GM19452 (cell line): ENCODE measurements around the gene ANGPTL2.
"Not testable (repeated sequence)": the region's sequence is repeated elsewhere in the genome, so short reads cannot be mapped to it uniquely, and the experiment has no call there.

Experiments used
- ATAC-seq: cut with Tn5 transposase; IDR thresholded peaks from one replicate; pipeline ENCODE4 v1.9.1; 2021; ENCODE audit not compliant: unreplicated experiment

Gene ANGPTL2, protein sequence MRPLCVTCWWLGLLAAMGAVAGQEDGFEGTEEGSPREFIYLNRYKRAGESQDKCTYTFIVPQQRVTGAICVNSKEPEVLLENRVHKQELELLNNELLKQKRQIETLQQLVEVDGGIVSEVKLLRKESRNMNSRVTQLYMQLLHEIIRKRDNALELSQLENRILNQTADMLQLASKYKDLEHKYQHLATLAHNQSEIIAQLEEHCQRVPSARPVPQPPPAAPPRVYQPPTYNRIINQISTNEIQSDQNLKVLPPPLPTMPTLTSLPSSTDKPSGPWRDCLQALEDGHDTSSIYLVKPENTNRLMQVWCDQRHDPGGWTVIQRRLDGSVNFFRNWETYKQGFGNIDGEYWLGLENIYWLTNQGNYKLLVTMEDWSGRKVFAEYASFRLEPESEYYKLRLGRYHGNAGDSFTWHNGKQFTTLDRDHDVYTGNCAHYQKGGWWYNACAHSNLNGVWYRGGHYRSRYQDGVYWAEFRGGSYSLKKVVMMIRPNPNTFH

DNA sequence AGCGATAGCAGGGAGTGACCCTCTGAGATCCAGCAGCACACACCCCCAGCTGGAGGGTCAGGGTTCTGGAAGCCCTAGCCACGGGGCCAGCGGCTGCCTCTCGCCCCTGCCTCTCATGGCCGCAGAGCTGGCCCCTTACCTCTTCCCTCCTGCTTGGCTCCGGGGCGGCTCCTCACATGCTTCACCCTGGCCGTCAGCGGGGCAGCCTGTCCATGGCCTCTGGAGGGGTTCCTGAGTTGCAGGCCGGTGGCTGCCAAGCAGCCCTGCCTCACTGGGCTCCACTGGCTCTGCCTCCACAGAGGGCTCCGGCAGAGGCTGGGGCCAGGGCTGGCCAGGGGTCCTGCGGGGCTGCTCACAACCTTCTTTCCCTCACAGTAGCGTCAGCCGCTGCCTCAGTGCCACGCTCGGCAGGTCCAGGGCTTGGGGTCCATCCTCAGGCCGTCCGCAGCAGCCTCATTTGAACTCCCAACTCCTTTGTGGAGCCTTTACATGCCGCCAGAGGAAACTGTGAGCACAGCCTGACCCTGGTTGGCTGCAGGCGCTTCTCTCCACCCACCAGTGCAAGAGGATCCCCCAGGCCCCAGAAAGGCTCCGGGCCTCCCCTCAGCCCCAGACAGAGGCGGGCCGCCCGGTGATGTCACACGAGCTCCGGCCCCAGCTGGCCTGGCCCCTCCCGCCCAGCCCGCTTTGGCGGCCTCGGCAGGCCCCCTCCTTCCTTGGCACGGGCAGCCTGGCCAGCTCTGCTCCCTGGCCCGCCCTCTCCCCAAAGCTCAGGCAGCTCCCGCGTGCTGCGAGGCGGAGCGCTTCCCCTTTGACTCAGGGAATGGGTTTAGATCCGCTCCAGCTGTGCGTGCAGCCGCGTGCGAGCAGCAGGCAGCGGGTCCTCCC, at the start of gene ANGPTL2:
TSS of gene ANGPTL2 (minus strand) at position 460 of the 888 bp plus-strand sequence. CDS start 13,904 bp downstream, outside the sequence.
- ATAC-seq, result no peak

DNA sequence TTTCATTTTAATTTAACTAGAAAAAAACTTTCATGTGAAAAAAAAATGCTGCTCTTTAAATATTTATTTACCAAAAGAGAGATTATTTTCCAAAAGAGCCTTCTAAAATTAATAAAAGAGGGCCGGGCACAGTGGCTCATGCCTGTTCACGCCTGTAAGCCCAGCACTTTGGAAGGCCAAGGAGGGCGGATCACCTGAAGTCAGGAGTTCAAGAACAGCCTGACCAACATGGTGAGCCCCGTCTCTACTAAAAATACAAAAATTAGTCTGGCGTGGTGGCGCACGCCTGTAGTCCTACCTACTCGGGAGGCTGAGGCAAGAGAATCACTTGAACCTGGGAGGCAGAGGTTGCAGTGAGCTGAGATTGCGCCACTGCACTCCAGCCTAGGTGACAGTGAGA, 48.9 kb upstream of the ANGPTL2 start:
- ATAC-seq, result not testable (repeated sequence)

DNA sequence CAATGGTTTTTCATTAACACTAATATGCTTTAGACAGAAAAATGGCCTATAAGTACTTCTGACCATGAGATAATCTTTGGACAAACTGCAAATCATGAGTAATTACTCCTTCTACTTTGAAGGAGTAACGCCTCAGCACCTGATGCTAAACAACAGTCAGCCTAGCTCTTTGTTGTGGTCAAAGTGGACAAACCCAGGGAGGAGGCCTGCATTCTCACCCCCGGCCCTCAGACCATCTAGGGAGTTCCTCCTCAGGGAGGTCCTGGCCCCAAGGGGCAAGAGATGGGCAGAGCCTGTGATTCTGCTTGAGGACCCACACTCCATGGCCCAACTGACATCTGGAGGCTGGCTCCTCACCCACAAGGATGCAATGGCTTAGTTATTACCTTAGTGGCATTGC, 48.2 kb upstream of the ANGPTL2 start:
- no peak for ATAC-seq

DNA sequence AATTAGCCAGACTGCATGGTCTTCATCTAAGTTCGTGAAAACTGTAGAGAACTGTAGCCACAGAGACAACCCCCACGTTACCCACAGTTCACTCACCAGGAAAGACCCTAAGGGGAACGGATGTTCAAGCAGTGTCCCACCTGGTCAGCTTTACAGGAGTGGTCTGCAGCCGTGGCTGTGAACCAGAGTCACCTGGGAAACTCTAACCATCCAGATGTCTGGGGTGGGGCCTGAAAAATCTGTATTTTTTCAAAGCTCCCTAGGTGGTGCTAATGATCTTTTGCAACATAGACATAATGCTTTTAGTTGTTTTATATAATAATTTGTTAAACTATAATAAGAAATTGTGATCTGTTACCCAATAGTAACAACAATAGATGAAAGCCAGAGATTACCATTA, 47.7 kb upstream of the ANGPTL2 start:
- ATAC-seq, result no peak

DNA sequence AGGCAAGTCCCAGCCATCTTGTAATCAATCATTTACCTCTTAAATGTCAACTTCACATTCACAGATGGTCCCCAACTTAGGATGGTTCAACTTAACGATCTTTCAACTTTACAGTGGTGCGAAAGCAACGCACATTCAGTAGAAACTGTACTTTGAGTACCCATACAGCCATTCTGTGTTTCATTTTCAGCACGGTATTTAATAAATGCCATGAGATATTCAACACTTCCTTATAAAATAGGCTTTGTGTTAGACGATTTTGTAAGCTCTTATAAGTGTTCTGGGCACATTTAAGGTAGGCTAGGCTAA, 47.1 kb upstream of the ANGPTL2 start:
- ATAC-seq, result no peak

DNA sequence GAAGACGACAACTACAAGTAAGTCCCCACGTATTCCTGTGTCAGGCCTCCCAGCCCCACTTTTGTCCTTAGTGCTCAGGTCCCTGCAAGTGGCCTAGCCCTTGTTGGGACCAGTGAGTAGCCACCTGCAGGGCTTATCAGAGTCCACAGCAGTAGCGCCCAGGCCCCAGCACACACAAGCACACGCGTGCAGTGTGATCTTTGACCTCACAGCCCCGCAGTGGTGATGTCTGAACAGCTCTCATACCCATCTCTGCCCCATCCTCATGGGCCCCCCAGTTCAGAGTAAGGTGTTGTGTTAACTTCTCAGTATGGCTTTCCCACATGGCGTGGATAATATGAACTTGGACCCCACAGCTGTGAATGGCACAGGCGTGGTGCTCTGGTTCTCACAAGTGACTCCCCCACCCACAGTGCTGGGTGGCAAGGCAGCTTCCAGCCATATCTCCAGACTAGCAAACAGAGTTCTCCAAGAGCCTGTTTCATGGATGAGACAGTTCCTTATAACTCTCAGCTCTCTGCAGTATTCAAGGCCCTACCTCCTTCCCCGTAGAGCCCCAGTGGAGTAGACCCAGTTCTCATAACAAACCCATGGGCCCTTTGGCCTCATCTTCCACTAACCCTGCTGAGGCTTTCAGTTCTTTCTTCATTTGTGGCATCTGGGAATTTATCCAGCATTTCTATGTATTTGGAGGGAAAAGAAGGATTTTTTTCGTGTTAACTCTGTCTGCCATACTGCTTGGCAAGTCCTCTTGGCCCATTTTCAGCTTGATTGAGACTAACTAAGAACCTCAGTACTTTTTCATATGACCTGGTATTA, 46.5 kb upstream of the ANGPTL2 start:
- ATAC-seq, result no peak

DNA sequence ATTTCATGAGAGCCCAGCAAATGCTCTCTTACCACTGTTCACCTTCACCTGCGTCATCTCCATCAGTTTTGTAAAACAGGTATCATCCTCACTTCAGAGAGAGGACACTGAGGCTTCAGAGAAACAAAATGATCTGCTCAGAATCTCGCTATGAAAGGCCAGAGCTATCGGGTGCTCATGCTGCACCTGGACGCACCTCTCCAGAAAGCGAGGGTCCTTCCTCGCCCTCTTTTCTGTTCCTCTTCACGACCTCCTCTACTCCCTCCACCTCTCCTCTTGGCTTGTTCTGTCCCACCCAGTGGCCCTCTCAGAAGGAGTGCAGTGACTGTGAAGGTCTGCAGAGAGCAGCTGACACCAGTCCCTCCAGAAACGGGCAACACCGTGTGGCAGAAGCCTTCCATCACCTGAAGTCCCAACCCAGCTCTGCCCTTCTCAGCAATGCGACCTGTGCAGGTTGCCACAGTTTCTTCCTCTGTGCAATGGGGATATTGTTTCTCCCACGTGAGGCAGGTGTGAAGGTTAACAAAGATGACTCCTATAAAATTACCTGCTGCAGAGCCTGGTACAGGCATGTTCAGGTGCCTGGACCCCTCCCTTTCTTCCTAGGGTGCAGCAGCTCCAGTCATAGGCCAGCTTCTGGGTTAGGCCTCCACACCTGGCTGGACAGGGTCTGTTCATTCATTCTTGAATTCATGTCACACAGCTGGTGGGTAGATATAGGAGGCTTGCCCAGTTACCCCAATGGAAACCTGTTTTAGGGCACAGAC, 45.3 kb upstream of the ANGPTL2 start:
- ATAC-seq, result no peak

DNA sequence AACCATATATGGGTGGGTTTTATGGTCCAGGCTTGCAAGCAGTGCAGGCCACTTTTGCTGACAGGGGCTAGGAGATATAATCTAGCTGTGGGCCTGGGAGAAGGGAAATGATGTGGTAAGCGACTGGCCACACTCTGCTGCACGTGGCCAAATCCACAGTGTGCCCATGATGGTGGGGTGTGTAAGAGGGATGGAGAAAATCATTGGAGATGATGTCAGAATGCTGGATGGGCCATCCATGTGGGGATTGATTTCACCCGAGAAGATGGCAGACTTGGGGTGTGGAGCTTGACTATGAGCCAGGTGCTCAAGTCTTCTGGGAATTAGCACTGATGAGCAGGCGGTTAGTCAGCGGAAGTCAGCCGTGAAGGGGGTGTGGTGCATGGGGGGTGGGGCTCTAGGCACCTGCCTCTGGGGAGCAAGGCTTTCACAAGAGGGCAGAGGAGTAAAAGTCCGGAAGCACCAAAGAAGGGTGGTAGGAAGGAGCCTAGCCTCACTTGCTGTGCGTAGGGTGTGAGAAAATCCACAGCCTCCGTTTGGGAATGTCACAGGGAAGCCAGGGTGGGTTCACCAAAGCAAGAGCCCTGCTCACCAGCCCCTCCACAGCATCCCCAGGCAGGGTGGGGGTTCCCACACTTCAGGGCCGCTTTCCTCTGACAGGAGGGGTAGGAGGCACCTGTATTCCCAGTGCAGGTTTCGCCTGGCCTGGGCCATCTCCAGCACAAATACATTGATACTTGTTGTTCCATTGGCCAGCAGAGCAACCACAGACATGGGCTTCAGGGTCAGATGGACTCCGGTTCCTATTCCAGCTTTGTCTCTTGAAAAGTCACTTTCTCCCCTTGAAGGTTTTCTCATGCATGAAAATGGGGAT, 44.5 kb upstream of the ANGPTL2 start:
- no peak for ATAC-seq

DNA sequence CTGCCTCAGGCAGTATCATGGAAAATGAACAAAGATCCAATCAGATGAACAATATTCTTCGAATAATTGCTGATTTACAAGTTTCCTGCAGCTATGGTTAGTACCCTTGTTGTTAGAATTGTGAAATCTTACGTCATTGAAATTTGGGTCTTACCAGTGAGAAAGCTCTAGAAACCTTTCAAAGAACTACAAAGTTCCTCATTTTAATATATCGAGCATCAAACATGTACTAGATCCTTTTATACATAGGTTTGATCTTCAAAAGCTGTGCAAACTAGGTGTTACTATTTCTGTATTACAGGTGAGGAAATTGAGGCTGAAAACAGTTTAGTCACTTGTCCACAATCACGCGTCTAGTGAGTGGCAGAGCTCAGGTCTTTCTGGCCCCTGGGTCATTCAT, 43.7 kb upstream of the ANGPTL2 start:
- no peak for ATAC-seq

DNA sequence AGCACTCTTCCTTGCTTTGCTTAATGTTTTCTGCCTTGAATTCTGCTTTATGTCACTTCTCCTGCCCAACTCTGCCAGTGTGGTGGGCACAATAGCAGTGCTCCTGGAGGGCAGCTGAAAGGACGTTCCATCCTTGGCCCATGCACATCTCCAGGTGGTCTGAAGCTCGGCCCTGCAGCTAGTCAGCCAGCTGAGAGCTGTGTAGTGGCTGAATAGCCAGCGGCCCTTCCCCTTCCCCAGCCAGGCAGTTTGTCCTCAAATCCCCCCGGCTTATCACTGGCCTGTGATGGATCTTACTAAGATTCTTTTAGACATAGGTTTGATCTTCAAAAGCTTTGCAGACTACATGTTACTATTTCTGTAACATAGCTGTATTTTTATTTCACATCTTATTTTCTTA, 42.7 kb upstream of the ANGPTL2 start:
- ATAC-seq, result no peak

DNA sequence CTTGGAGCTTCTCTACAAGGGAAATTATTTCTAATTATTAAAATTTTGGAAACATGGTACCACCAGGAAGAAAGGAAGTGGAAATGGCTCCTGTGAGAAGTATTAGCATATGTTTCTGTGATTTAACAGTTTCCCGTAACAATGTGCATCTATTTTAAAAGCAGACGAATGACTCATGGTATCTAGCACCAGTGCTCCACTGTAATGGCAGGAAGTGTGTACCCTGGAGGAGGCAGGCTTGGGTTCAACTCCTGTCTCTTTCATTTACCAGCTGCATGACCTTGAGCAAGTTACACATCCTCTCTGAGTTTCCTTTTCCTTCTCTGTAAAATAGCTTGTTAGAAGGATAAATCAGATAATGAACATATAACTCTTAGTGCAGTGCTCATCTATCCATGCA, 41.0 kb upstream of the ANGPTL2 start:
- ATAC-seq, result no peak

DNA sequence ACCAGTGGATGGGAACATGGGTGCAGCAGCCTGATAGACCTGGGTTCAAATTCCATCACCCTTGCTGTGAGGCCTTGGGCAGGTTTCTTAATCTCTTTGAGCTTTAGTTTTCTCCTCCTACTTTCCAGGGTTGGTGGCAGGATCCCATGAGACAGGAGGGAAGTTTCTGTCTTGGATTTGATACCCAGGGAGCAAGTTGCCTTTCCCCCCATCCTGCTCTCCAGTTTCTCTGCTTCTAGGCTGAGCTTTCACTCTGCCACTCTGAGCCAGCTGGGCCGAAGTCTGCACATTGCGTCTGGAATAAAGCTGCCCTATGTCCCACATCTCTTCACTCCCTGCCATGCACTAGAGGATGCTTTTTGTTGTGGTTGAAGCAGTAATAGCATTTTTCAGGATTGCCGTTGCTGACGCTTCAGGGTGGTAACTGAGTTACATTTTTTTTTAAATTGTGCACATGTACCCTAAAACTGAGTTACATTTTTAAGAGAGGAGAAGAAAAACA, 40.5 kb upstream of the ANGPTL2 start:
- ATAC-seq, result no peak

DNA sequence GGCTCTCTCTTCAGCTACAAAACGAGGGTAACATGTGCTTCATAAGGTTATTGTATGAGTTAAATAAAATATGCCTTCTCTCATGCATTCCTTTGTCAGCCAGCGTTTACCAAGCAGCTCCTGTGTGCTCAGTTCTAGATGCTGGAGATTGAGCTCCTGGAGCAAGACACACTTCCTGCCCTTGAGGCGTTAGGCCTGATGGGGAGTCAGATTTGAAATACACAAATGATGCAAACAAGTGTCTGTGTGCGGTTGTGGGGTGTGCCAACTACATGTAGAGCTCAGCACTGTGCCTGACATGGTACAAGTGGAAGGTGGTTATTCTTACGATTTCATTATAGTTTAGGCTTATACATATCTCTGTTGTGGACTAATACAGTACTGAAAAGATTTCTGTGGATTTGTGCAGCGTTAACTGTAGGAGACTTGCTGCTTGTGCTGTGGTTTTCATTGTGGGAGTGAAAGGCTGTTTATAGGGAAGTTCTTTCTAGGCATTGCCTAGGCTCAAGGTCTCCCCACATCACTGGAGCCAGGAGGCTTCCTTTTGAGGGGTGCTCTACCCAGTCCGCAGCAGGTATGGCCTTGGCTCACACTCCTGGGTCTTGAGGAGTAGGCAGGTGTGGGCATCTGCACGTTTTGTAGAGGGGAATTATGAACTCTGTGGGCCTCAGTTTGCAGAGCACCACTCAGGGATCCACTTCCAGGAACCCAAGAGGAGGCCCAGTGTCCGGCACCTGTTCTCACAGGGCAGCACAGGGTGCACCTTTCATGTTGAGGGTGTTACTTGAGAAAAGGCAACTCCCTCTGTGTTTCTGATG, 39.8 kb upstream of the ANGPTL2 start:
- no peak for ATAC-seq

DNA sequence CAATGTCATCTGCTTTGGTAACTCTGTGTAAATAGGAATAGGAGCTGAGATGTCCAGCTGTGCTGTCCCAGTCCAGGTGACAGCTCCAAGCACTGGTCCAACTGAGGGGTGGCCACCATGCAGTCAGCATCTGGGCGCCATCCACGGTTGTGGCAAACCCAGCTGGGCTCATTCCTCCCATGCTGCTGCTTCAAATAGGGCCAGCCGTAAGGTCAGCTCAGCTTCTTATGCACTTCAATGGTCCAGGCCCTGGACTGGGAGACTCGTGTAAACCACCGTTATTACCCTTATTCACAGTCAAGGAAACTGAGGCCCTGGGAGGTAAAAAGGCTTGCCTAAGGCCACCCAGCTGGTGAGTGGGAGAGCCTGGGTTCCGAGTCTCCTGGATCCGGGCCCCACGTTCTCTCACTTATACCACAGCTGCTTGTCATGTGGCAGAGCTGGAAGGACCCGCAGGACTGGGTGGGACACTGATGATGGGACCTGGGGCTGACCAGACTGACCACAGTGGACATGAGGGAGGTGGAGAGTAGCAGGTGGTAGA, 38.7 kb upstream of the ANGPTL2 start:
- ATAC-seq, result no peak

DNA sequence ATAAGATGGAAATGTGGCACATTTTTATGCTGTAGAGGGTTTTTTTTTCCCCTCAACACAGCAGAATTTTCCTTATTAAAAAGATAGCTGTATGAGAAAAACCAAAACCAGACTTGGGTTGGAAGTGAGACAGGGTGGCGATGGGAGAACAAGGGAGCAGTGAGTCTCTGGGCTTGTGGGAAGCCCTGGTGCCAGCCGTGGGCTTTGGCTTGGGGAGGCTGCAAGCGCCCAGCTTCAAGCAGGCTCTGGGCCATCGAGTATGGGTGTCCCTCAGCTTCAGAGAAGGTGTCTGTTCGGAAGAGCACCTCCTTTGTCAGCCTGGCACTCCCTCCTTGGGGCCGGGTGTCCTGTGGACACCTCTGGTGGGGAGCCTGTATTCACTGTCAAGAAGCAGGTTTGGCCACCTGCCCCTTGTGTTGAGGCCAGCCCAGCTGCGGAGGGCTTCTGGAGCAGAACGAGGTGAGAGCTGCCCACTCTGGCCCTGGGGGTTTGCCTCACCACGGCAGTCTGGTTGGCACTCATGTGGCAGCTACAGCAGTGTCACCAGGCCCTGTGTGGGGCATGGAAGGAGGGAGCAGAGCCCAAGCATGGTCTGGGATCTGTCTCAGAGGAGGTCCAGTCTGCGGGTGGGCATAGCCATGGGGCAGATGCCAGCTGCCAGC, 37.6 kb upstream of the ANGPTL2 start:
- ATAC-seq, result no peak

DNA sequence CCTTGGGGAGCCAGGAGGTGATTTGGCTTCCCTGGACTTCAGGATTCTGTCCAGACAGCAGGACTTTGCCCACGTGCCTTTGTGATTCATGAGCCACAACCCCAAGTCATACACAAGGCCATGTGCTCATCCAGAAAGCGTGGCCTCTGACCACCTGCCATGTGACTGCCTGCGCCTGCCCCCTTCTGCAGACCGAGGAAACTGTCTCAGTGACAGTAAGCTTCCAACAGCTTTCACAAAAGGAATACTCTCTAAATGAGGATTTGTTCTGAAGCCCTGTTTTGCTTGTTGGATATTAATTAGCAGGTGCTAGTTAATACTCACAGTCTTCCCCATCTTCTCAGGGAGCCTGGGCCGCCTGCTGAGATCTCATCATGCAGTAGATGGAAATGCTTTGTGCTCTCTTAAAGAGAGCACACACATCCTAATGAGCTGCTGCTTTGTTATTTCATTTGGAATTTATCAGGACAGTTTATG, 36.9 kb upstream of the ANGPTL2 start:
- no peak for ATAC-seq

DNA sequence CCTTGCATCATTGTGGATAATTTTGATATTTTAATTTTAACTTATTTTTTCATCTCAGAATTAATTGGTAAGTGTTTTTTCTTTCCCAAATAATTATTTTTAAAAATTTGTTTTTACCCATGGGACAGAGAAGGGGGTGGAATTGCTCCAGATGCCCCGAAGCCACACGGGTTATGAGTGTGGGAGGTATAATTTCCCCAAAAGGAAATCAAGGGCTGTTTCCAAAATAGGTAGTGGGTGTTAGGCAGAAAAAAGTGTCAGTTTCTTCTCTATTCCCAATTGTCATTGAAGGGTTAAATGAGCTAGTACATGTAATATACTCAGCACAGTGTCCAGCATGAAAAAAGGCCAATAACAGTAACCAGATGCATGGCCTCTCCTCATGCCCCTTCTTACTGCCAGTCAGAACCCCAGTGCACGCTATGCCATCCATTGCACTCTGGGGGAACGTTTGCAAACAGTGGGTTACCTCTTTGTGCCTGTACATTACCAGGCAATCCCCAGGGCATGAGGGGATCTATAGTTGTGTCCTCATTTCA, 36.4 kb upstream of the ANGPTL2 start:
- no peak for ATAC-seq
